Mesothelial cell of epicardium (in vitro differentiated cells): Measurements from ENCODE around the gene USP5. TPM values are rescaled to one million over a fixed set of nuclear protein-coding genes. Genes with fewer than 3 reads are reported as not detected.

ENCODE experiments used
- DNase-seq, 2 experiments: peaks; one replicate each; pipeline ENCODE4 v3.0.0; 2021; ENCODE audit warnings: low spot score in 2 of 2; ENCODE audit not compliant: unreplicated experiment in 2 of 2
- H3K27ac Mint-ChIP-seq: 2 replicates; pipeline ENCODE4 v1.8.0; 2021; ENCODE audit warnings: mixed read lengths
- H3K27me3 Mint-ChIP-seq: 2 replicates; pipeline ENCODE4 v1.8.0; 2021; ENCODE audit warnings: low read depth, mixed read lengths
- H3K36me3 Mint-ChIP-seq: 2 replicates; pipeline ENCODE4 v1.8.0; 2021; ENCODE audit warnings: mixed read lengths
- H3K4me1 Mint-ChIP-seq: 2 replicates; pipeline ENCODE4 v1.8.0; 2021; ENCODE audit warnings: mixed read lengths
- H3K4me3 Mint-ChIP-seq: 2 replicates; pipeline ENCODE4 v1.8.0; 2021; ENCODE audit warnings: mild to moderate bottlenecking, moderate library complexity, mixed read lengths
- H3K9me3 Mint-ChIP-seq: 2 replicates; pipeline ENCODE4 v1.8.0; 2021; ENCODE audit warnings: mixed read lengths
- CTCF ChIP-seq: fragments of 200-600 bp; sonication (generic); IDR thresholded peaks from one replicate; pipeline ENCODE4 v1.5.0; 2021; ENCODE audit warnings: antibody characterized with exemption; ENCODE audit not compliant: unreplicated experiment
- total RNA-seq: library from RNA; stranded (reverse); gene quantifications from 3 replicates; pipeline ENCODE4 v1.2.1, GENCODE V29; 2021

Gene USP5
- total RNA-seq, 1 donor from 2014 or later: 119 TPM

GRCh38 chr12:6899837-6900519 is 48.0 kb downstream of the USP5 start:
- no peak overlapping the region for H3K27ac Mint-ChIP-seq
- H3K4me3 Mint-ChIP-seq: no peak overlapping the region
- no peak for TF ChIP-seq CTCF
- H3K36me3 Mint-ChIP-seq: no peaks in the 10 kb centered on the region
- no peak for DNase-seq
- no peaks in the 10 kb centered on the region for H3K9me3 Mint-ChIP-seq
- H3K27me3 Mint-ChIP-seq: no peaks in the 10 kb centered on the region
- no peaks in the 10 kb centered on the region for H3K4me1 Mint-ChIP-seq

DNA sequence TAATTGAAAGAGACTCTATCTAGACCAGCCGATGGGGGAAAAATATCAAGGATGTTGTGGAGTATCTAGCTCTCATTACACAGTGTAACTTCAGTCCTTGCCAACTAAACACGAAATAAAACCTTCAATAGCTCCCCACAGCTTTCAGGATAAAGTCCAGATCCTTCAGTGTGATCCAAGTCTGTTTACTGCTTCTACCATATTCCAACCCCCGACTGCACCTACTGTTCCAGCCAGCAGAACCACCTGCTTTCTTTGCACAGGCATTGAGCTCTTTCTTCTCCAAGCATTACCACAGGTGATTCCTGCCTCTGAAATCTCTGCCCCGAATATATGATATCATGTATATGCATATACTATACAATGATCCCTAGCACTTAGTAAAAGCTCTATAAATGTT is 50.5 kb downstream of the USP5 start:
- TF ChIP-seq CTCF: no peak
- H3K9me3 Mint-ChIP-seq: no peaks in the 10 kb centered on the region
- H3K27ac Mint-ChIP-seq: no peak overlapping the region
- H3K4me1 Mint-ChIP-seq: no peaks in the 10 kb centered on the region
- H3K27me3 Mint-ChIP-seq: no peaks in the 10 kb centered on the region
- DNase-seq: no peak
- no peak overlapping the region for H3K4me3 Mint-ChIP-seq
- no peaks in the 10 kb centered on the region for H3K36me3 Mint-ChIP-seq

GRCh38 chr12:6903722-6904121 is 51.8 kb downstream of the USP5 start:
- no peaks in the 10 kb centered on the region for H3K9me3 Mint-ChIP-seq
- H3K27me3 Mint-ChIP-seq: no peaks in the 10 kb centered on the region
- TF ChIP-seq CTCF: no peak
- H3K4me1 Mint-ChIP-seq: no peaks in the 10 kb centered on the region
- H3K36me3 Mint-ChIP-seq: no peaks in the 10 kb centered on the region
- H3K4me3 Mint-ChIP-seq: no peak overlapping the region
- H3K27ac Mint-ChIP-seq: no peak overlapping the region
- no peak for DNase-seq

DNA sequence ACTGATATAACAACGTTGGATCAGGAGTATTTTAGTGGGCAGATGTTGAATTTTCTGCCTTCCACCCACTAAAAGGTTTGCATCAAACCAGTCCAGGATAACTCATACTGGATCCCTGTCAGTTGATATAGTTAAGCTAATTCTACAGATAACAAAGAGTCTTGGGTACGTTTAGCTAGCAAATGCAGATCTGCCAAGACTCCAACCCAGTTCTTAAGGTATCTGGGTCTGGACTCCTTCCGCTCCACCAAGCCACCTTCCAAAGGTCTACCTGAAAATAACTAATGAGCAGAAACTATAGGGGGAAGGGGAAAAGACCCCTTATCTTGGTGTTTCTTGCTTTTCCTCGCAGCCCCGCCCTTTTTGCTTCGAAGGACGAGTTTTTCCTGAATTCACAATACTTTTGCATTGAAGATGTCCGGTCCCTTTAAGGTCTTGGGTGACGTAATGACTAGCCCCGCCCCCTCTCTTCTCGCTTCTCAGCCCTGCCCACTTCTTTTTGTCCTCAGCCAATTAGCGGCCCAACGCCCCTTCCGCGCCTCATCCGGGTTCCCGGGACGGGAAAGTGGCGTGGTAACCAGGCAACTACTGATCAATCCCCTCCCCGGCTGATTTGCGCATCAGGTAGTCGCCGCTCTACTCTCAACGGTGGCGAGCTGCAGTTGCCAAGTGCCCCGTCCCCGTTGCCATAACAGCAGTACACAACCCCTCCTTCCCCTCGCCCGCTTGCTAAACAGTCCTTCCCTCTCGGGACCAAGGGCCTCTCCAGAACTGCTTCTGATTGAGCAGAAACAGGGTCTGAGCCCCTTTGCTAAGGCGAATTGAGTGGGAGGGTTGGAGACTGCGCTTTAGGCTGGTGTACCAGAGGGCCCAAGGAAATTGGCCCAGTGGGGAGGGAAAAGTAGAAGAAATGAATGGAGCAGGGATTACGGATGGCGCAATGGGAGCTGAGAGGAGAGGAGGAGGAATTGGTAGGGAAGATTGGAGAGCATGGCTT is 52.6 kb downstream of the USP5 start, which contains the start of gene LRRC23:
LRRC23 (plus strand) TSS at position 543 of the 997 bp plus-strand sequence. CDS start 812 bp downstream, outside the sequence.
- no peak within 1 kb of the TSS for H3K27ac Mint-ChIP-seq

More for the DNA sequence above, 52.6 kb downstream of the USP5 start, which contains the start of gene LRRC23:
- H3K9me3 Mint-ChIP-seq: no peaks in the 10 kb centered on the region
- H3K27me3 Mint-ChIP-seq: no peaks in the 10 kb centered on the region
- no peaks in the 10 kb centered on the region for H3K4me1 Mint-ChIP-seq
- no peaks in the 10 kb centered on the region for H3K36me3 Mint-ChIP-seq
- no peak within 1 kb of the TSS for H3K4me3 Mint-ChIP-seq
- DNase-seq: peak; percentile 89 to 94
- TF ChIP-seq CTCF: no peak
